Stimulated activated CD4-positive, alpha-beta T cell treated with anti-CD3 and anti-CD28 coated beads, Interleukin-12 subunit alpha, Interleukin-12 subunit beta, amount 100 ng/mL, for 48 hours (primary cell): ENCODE data around the gene SCUBE2.
"Not testable (repeated sequence)": the region's sequence is repeated elsewhere in the genome, so short reads cannot be mapped to it uniquely, and the experiment has no call there.

Experiments used
- DNase-seq, 3 donors: peaks; one replicate each; pipeline ENCODE4 v3.0.0-alpha.2; 2020; ENCODE audit warnings: low read depth in 2 of 3, low spot score in 1 of 3

SCUBE2 gene

DNA sequence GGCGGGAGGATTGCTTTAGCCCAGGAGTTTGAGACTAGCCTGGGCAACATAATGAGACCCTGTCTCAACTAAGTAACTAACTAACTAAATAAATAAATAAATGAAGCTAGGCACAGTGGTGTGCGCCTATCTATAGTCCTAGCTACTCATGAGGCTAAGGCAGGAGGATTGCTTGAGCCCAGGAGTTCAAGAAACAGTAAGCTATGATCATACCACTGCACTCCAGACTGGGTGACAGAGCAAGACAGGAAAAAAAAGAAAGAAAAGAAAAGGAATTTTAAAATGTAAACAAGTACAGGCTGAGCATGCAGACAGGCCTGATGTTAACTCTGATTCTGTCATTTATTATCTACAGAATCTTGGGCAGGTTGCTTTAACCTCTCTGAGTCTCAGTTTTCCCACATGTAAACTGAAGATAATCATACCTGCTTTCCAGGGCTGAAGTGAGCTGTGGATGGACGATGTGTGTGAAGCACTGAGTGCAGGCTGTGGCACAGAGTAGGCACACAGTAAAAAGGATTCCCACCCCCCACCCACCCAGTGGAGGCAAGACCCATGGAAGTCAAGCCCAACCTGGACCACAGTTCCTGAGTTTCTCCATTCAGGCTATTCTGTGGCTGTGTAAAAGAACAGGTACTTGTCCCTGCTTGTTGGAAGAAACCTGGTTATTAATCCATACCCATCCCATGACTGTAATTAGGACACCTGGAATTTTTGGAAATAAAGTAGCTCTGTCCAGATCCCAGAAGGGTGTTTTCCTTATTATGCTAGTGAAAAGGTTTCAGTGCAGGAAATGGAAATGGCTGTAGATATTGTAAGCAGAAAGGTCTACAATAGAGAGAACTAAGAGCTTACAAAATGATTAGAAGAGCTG is 18.7 kb upstream of the SCUBE2 start:
- DNase-seq: no peak

DNA sequence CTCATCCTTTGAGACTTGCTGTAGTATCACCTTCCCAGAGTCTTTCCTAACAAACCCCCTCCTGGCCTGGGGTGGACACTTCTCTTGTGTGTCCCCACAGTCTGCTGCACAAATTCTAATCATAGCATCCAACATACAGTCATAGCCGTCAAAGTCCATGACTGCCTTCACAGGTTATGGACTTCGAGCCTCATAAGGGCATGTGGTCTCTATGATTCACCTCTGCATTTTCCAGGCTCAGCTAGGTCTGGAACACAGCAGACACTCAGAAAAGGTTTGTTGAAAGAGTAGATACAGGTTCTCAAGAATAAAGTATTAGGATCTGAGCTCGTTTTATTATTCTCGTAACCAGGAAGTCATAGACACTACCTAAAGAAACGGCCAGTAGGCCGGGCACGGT is 13.2 kb upstream of the SCUBE2 start:
- no peak for DNase-seq

DNA sequence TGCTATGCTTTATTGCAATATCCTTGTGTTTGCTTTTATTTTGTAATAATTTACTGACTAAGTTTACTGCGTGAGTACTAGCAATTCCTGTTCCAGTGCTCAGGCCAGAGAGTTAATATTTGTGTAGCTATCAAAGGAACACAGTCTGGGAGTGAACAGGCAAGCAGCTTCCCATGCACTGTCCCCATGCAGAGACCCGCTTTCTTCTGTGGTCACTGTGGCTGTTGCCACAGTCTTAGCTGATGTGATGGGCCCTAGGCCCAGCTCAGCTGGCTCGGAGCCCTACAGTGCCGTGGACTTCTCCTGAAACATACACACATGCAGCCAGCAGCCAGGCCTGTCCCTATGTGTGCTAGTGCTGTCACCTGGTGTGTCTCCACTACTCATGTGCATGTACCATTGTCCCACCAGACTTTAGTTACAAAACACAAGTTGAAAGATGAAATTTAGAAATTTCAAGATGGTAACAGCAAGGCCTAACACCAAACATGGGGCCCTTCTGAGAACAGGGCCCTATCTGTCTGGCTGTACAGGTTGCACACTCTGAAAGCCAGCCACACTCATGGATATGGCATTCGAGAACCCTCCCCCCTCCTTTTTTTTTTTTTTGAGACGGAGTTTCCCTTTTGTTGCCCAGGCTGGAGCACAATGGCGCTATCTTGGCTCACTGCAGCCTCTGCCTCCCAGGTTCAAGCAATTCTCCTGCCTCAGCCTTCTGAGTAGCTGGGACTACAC is 12.3 kb upstream of the SCUBE2 start:
- DNase-seq: no peak

DNA sequence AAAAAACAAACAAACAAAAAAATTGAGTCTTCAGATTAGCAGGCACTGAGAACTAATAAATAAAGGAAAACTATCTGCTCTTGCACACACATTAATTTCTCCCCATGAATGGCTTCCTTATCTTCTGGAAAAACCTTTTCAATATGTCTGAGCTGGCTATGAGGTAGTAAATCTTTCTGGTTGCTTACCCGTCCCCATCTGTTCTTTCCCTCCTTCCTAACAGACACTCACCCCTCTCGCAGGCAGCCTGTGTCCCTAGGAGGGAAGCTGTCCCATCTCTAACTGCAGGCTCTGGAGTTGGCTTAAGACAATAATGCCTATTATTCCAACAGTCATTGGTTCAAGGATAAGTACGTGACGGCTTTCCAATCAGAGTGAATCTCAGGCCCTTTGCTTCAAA is 8.2 kb upstream of the SCUBE2 start:
- no peak for DNase-seq

DNA sequence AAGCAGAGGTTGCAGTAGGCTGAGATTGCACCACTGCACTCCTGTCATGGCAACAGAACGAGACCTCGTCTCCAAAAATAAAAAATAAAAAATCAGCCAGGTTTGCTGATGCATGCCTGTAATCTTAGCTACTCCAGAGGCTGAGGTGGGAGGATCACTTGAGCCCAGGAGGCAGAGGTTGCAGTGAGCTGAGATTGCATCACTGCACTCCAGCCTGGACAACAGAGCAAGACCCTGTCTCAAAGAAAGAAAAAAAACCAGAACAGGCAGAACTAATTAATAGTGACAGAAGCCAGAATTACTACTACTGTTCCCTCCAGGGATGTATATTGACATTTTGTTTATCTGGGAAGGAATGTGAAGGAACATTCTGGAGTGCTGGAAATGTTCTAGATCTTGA is 7.1 kb upstream of the SCUBE2 start:
- DNase-seq: not testable (repeated sequence)

DNA sequence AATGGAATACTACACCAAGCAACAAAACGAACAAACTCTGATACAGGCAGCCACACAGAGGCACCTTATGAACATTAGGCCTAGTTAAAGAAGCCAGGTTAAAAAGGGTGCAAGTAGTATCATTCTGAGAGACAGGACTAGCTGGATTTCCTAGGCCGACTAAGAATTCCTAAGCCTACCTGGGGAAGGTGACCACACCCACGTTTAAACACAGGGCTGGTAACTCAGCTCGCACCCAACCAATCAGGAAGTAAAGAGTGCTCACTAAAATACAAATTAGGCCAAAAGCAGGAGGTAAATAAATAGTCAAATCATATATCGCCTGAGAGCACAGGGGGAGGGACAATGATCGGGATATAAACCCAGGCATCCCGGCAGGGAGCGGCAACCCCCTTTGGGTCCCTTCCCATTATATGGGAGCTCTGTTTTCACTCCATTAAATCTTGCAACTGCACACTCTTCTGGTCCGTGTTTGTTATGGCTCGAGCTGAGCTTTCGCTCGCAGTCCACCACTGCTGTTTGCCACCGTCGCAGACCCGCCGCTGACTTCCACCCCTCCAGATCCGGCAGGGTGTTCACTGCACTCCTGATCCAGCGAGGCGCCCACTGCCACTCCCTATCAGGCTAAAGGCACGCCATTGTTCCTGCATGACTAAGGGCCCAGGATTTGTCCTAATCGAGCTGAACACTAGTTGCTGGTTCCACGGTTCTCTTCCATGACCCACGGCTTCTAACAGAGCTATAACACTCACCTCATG is 6.0 kb upstream of the SCUBE2 start:
- DNase-seq: not testable (repeated sequence)

DNA sequence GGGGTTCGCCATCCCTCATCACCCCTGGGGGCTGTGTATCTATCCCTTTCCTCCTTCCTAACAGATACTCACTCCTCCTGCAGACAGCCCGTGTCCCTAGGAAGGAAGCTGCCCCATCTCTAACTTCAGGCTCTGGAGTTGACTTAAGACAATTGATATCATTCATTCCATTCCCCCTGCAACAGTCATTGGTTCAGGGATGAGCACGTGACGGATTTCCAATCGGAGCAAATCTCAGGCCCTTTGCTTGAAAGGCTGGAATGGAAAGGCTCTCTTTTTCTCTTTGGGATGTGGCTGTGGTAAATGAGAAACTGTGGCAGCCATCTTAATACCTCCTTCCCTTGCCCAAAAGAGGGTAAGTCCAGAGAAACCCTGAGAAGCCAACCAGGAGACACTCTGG is 5.0 kb upstream of the SCUBE2 start:
- DNase-seq: no peak

DNA sequence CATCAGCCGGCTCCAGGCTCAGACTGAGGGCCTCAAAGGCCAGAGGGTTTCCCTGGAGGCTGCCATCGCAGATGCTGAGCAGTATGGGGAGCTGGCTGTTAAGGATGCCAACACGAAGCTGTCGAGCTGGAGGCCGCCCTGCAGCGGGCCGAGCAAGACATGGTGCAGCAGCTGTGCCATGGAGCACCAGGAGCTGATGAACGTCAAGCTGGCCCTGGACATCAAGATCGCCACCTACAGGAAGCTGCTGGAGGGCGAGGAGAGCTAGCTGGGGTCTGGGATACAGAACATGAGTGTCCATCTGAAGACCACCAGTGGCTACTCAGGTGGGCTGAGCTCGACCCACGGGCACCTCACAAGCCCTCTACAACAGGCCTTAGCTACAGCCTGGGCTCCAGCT is 4.0 kb upstream of the SCUBE2 start:
- DNase-seq: no peak

DNA sequence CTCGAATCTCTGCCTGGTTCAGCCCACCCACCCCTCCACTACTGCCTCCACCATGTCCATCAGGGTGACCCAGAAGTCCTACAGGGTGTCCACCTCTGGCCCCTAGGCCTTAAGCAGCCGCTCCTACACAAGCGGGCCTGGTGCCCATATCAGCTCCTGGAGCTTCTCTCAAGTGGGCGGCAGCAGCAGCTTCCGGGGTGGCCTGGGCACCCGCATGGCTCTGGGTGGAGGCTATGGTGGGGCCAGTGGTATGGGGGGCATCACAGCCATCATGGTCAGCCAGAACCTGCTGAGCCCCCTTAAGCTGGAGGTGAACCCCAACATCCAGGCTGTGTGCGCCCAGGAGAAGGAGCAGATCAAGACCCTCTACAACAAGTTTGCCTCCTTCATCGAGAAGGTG is 3.0 kb upstream of the SCUBE2 start:
- no peak for DNase-seq

DNA sequence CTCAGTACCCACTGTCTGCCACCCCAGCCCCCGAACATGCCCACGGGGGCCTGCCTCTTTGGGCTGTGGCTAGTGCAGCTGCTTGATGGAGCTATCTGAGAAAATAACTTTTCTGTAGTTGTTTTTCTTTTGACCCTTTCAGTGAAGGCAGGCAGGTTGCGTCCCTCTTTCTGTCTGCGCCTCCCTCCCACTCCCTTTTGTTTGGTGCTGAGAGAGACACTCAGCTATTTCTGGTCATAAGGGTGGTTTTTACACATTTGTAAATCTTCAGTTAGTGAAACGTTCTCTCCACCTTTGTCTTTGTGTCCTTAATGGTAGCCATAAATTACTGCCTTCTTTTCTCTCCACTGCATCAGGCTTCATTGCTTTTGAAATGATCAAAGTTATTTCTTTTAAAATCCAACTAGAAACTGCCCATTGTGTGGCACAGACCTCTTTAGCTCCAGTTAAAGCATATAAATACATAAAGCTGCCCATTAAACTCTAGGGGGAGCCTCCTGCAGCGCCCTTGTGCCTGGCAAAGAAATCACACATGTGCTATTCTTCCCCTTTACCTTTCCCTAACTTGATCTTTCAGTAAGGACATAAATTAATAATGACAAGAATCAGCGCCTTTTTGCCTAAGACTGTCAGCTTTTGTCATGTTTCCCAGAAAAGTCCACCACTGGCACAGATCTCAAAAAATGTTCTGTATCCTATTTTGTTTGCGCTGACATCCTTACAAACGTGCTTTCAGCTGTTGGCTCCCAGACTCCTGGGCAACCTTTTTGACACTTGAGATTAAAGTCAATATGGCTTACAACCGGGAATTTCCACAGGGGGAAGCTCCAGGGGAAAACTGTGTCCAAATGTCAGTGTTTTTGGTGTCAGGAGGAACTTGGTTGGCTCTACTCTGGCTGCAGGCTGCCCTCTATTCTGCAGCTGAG is 1.7 kb upstream of the SCUBE2 start:
- DNase-seq: no peak

DNA sequence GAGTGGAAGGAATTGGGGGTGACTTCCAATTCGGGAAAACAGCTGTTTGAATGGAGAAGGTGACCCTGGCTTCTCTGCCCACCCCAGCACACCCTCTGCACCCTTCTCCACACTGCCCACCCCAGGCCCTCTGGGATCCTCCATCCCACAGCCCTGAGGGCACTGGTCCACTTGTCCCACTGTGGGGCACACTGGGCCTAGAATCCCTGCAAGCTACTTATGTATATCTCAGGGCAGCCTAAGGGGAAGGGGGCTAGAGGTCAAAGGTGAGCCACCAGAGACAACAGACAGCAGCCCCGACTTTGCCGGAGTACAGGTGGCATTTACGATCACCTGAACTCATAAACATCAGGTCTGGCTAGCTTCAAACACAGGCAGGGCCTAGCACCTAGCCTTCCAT is 673 bp upstream of the SCUBE2 start:
- DNase-seq: no peak

DNA sequence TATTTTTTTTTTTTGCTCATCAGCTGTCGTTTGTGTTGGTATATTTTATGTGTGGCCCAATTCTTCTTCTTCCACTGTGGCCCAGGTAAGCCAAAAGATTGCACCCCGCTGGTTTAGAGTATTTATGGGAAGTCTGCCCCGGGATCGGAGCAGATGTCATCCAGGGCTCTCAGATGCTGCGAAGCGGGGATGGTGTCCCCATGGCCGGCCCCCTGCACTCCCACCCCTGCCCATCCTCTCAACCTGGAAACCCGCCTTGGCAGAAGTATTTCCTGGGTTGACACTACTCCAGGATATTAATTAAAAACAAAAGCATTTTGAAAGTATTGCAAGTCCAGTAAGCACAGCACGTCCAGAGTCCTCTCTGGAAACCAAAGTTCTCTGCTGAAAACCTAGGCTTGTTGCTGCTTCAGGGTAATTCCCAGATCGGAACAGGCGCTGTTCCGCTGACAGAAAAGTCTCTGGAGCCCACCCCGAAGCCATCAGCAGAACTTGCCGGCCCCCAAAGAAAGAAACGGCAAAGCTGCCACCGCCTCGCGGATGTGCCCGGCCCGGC is 833 bp downstream of the SCUBE2 start:
- no peak for DNase-seq

DNA sequence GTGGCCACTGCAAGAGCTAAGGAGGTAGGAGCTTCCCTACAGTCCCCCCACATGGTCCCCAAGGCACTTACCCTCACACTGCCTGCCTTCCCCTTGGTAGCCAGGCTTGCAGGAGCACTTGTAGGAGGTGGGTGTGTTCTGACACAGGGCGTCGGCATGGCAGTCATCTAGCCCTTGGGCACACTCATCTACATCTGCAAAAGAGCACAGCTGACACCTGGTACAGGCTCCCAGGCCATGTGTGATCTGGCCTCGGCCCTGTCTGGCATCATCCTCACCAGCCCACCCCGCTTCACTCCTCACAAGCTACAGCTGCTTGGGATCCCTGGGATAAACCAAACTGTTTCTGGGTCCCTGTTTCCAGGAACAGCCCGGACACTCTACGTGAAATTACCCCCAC is 1.8 kb downstream of the SCUBE2 start:
- DNase-seq: no peak

DNA sequence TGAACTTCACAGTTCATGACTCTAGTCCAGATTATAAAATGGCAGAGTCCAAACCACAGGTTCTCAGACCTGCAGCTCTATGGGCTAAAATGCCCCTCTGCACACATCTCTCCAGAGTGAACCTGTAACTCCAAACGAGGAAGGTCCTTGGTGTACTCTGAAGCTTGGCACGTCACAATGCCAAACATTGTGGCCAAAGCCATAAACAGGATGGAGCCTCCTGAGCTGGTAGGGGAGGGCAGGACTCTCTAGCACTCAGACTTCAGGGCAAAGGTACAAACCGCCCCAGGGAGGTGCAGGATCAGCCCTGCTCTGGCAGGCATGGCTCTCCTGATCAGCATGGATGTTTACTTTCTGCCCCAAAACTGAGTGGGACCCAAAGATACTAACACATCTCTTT is 2.3 kb downstream of the SCUBE2 start:
- DNase-seq: no peak

DNA sequence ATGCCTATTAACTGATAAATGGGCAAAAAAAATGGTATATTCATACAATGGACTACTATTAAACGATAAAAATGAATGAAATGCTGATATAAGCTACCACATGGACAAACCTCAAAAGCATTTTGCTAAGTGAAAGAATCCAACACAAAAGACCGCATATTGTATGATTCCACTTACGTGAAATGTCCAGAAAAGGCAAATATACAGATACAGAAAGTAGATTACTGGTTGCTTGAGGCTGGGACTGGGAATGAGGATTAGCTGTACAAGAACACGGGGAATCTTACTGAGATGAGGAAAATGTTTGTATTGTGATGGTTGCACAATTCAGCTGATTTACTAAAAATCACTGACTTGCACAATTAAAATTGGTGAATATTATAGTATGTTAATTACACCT is 8.8 kb downstream of the SCUBE2 start:
- DNase-seq: no peak

DNA sequence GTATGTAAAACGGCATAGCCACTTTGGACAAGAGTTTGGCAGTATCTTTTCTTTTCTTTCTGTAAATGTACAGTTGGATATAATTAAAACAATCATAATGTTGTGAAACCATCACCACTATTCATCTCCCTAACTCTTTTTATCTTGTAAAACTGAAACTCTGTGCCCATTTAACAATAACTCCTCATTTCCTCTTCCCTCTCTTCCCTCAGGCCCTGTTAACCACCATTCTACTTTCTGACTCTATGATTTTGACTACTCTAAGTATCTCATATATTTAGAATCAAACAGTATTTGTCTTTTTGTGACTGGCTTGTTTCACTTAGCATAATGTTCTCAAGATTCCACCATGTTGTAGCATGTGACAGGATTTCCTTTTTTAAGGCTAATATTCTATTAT is 10.2 kb downstream of the SCUBE2 start:
- no peak for DNase-seq

DNA sequence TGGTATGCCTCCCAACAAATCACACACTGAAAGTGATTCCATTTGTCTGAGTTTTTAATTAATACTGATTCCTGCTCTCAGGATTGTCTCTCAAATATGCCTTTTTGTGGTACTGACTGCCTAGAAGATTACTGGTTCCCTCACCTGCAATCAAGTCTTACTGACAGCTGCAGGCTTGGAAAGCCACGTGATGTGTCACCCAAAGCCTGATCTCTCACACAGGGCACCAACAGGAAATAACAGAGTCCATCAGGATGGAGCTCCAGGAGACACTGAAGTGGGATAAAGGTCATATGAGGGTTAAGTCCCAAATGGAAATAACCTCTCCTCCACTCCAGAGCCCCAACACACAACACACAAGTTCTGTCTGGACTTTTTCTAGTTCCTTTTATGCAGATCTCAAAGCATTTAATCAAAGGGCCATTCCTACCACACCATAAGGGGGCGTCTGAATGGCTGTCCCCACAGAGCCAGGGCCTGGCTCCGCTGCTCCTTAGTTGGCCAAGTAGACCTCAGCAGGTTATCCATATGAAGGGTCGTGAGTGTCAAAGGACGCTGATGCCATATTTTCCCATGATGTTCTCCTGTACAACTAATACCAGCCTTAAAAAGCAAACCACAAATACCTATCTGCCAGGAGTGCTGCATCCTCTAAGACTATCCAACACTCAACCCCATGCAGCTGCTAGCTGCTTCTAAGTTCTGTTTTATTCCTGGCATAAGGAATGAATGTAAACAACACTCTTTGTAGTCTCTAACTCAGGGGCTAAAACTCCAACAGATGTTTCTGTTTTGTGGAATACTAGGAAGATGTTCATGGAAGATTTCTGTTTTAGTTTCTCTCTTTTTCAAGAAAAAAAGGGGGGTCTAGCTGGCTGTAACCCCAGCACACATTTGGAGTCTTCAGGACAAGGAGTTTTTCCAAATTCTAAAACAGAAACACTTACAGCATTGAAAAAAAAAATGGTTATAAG is 13.0 kb downstream of the SCUBE2 start:
- DNase-seq: no peak

DNA sequence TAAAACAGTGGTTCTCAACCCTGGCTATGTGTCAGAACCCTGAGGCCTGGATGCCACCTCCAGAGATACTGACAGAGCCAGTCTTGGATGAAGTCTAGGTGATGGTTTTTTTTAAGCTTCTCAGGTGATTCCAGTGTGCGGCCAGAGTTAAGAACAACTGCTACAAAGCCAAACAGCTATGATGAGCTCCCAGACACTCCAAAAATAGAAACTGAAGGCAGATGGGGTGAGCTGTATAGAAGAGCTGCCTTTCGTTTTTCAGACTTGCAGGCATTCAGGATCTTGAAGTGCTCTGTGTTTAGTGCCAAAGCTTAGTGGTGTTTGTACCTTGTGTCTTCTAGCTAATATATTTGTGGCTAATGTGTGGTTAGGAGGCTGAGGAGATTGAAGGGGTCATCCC is 14.2 kb downstream of the SCUBE2 start:
- no peak for DNase-seq

DNA sequence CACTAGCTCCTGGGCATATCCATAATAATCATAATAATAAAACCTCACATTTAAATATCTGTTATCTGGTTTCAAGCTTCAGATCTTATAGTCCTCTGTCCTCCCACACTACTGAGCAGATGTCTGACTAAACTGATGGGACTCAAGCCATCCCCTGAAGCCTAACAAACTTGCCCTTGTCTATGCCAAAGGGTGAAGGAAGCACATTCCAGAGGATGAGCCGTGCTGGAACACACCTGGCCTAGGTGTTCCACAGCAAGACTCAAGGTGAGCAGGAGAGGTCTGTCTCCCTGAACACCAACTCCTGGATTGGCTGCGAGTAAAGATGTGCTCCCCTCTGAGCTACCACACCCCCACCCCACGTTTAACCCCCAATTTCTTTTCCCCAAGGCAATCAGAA is 14.7 kb downstream of the SCUBE2 start:
- no peak for DNase-seq
